ENCODE measurements around the gene SIAH2.

Gene SIAH2

DNA sequence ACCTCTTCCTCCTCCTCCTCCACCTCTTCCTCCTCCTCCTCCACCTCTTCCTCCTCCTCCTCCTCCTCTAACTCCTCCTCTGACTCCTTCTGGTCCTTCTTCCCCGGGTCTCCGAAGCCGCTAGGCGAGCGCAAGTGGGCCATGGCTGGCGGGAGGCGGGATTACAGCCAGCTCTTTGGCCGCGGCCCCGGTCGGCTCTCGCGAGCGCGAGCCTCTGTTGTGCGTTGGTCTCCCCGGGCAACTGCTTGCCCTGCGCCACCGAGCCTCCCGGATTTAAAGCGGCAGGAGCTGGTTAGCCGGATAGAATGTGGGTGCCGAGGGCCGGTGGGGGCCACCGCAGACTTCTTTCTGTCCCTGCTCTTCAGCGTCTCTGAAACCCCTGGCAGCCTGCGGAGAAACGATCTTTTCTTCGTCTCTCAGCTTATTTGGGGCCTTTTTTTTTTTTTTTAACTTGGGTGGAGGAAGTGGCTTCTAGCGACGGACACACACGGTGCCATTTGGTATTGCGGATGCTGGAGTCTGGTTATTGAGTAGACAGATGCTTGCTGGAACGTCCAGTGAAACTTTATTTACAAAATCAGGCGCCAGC lies 59.1 kb downstream of the SIAH2 start, which contains the start of gene ERICH6:
ERICH6 (minus strand) TSS at position 165 of the 589 bp plus-strand sequence; CDS start at position 143, 22 bp downstream.
- Histone ChIP-seq H2AFZ (ENCODE audit: low read length, unreplicated experiment) (peak within 1 kb of the TSS; percentile 98), H3K4me3 (ENCODE audit: low read depth, low read length) (peak within 1 kb of the TSS; percentile 96), H3K36me3 (ENCODE audit: insufficient read depth, low read length) (peaks cover 8% of the 10 kb centered on the region; the same call in 1 of the 2 replicates), H3K4me1 (ENCODE audit: control insufficient read depth, insufficient read depth, low read length, unreplicated experiment) (peaks cover 3% of the 10 kb centered on the region), H3K27ac (ENCODE audit: low read depth, low read length) (peak within 1 kb of the TSS; percentile 80), H3K27me3 (ENCODE audit: insufficient read depth, low read length) (no peaks in the 10 kb centered on the region), H3K79me2 (ENCODE audit: control insufficient read depth, insufficient read depth, low read length, unreplicated experiment) (no peaks in the 10 kb centered on the region)

DNA sequence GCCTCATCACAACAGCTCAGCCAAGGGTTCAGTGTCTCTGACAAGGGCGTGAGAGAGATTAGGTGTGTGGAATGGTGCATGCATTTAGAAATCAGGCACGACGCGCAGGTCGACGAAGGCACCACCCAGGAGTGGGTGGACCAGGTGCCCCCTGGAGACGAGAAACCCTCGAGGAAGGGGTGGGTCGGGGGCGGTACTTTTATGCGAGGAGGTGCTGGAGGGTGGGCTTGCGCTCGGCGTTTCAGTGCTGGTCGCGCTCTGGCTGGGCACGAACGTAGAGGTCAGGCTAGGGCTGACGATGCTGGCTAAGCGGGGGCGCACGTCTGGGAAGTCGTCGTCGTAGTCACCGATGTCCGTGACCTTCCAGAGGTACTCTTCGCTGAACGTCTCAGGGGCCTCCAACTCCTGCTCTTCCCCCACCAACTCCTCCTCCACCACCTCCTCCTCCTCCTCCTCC lies 59.6 kb downstream of the SIAH2 start:
- Histone ChIP-seq H3K79me2 (ENCODE audit: control insufficient read depth, insufficient read depth, low read length, unreplicated experiment) (no peaks in the 10 kb centered on the region), H2AFZ (ENCODE audit: low read length, unreplicated experiment) (peak overlapping the region; percentile 92), H3K4me3 (ENCODE audit: low read depth, low read length) (peak overlapping the region; percentile 96), H3K27me3 (ENCODE audit: insufficient read depth, low read length) (no peaks in the 10 kb centered on the region), H3K27ac (ENCODE audit: low read depth, low read length) (peak overlapping the region; percentile 80), H3K4me1 (ENCODE audit: control insufficient read depth, insufficient read depth, low read length, unreplicated experiment) (peaks cover 3% of the 10 kb centered on the region), H3K36me3 (ENCODE audit: insufficient read depth, low read length) (peaks cover 7% of the 10 kb centered on the region; the same call in 1 of the 2 replicates)

DNA sequence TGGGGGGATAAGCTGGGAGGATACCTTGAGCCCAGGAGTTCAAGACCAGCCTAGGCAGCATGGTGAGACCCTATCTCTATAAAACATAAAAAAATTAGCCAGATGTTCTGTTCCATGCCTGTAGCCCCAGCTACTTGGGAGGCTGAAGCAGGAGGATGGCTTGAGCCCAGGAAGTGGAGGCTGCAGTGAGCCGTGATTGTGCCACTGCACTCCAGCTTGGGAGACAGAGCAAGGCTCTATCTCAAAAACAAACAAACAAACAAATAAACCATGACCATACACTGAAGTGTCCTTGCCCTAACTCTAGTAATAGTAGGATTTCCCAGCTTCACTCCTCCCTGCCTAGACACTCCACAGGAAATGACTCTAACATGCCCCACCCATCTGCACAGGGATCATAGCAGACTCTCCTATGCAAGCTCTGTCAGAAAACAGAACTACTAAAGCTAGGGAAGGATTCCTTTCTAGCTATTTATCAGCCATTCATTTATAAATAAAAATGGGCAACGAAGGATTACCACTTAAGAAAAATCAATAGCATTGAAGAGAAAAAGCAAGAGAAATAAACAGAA lies 63.8 kb downstream of the SIAH2 start:
- Histone ChIP-seq H3K4me3 (ENCODE audit: low read depth, low read length) (no peak overlapping the region), H3K27me3 (ENCODE audit: insufficient read depth, low read length) (no peaks in the 10 kb centered on the region), H3K79me2 (ENCODE audit: control insufficient read depth, insufficient read depth, low read length, unreplicated experiment) (no peaks in the 10 kb centered on the region), H3K4me1 (ENCODE audit: control insufficient read depth, insufficient read depth, low read length, unreplicated experiment) (no peaks in the 10 kb centered on the region), H2AFZ (ENCODE audit: low read length, unreplicated experiment) (no peak overlapping the region), H3K36me3 (ENCODE audit: insufficient read depth, low read length) (no peaks in the 10 kb centered on the region), H3K27ac (ENCODE audit: low read depth, low read length) (no peak overlapping the region)

- no peak overlapping the region for H2AFZ ChIP-seq (ENCODE audit: low read length, unreplicated experiment)
- H3K36me3 ChIP-seq (ENCODE audit: insufficient read depth, low read length) = 0 out of 2 replicates have a peak, but pooled peaks cover 2% of the 10 kb centered on the region
- H3K4me1 ChIP-seq (ENCODE audit: control insufficient read depth, insufficient read depth, low read length, unreplicated experiment) = no peaks in the 10 kb centered on the region
- no peaks in the 10 kb centered on the region for H3K27me3 ChIP-seq (ENCODE audit: insufficient read depth, low read length)
- no peak overlapping the region for H3K27ac ChIP-seq (ENCODE audit: low read depth, low read length)
- H3K79me2 ChIP-seq (ENCODE audit: control insufficient read depth, insufficient read depth, low read length, unreplicated experiment) = no peaks in the 10 kb centered on the region
- no peak overlapping the region for H3K4me3 ChIP-seq (ENCODE audit: low read depth, low read length)
These were observed 65.3 kb downstream of the SIAH2 start for GRCh38 chr3:150697646-150698045.

- H3K79me2 ChIP-seq (ENCODE audit: control insufficient read depth, insufficient read depth, low read length, unreplicated experiment) = no peaks in the 10 kb centered on the region
- H3K36me3 ChIP-seq (ENCODE audit: insufficient read depth, low read length) = 0 out of 2 replicates have a peak, but pooled peaks cover 2% of the 10 kb centered on the region
- no peaks in the 10 kb centered on the region for H3K4me1 ChIP-seq (ENCODE audit: control insufficient read depth, insufficient read depth, low read length, unreplicated experiment)
- peaks cover 9% of the 10 kb centered on the region; the same call in 1 of the 2 replicates for H3K27me3 ChIP-seq (ENCODE audit: insufficient read depth, low read length)
- H2AFZ ChIP-seq (ENCODE audit: low read length, unreplicated experiment) = no peak overlapping the region
- H3K4me3 ChIP-seq (ENCODE audit: low read depth, low read length) = no peak overlapping the region
- no peak overlapping the region for H3K27ac ChIP-seq (ENCODE audit: low read depth, low read length)
These were observed 71.4 kb downstream of the SIAH2 start for GRCh38 chr3:150691414-150692040.
